CD8-positive, alpha-beta memory T cell (primary cell): ENCODE data around the gene ATP6V1F. TPM values are rescaled to one million over a fixed set of nuclear protein-coding genes. Genes with fewer than 3 reads are reported as not detected.

Source experiments
- CTCF ChIA-PET: fragments of 350-600 bp; sonication (Branson Sonifier 250); formaldehyde crosslinking; loops from one replicate; lab custom pipeline; 2021; ENCODE audit warnings: antibody characterized with exemption; lab: Charles Lee
- POLR2A ChIA-PET: fragments of 350-600 bp; sonication (Branson Sonifier 250); formaldehyde crosslinking; loops from one replicate; lab custom pipeline; 2021; ENCODE audit warnings: antibody characterized with exemption; lab: Charles Lee
- DNase-seq, 5 donors: peaks; one replicate each; pipeline versions ENCODE4 v3.0.0 to v3.0.0-alpha.2; 2020 to 2022; ENCODE audit warnings: mixed read lengths in 1 of 5
- H3K27ac ChIP-seq: one replicate; pipeline ENCODE4 v1.7.0; 2013; ENCODE audit warnings: low read depth, mild to moderate bottlenecking, low read length, moderate library complexity
- H3K27me3 ChIP-seq: 2 replicates; pipeline ENCODE4 v1.7.0; 2013; ENCODE audit warnings: low read length, mild to moderate bottlenecking; ENCODE audit not compliant: insufficient read depth, poor library complexity, severe bottlenecking
- H3K36me3 ChIP-seq: 2 replicates; pipeline ENCODE4 v1.7.0; 2013; ENCODE audit warnings: mild to moderate bottlenecking, low read length, moderate library complexity; ENCODE audit not compliant: insufficient read depth
- H3K4me1 ChIP-seq: 2 replicates; pipeline ENCODE4 v1.7.0; 2013; ENCODE audit warnings: mild to moderate bottlenecking, low read length, moderate library complexity; ENCODE audit not compliant: insufficient read depth
- H3K4me3 ChIP-seq: 2 replicates; pipeline ENCODE4 v1.7.0; 2013; ENCODE audit warnings: mild to moderate bottlenecking, low read length
- H3K9me3 ChIP-seq: 2 replicates; pipeline ENCODE4 v1.7.0; 2013; ENCODE audit warnings: mild to moderate bottlenecking, low read length
- H3K27ac Mint-ChIP-seq, 8 donors: one replicate each; pipeline ENCODE4 v1.8.0; 2020 to 2021; ENCODE audit warnings: mixed read lengths in 8 of 8, mild to moderate bottlenecking in 6 of 8, inconsistent platforms in 3 of 8, moderate library complexity in 3 of 8
- H3K27me3 Mint-ChIP-seq, 2 donors: one replicate each; pipeline ENCODE4 v1.8.0; 2020 to 2021; ENCODE audit warnings: mixed read lengths in 2 of 2, mild to moderate bottlenecking in 1 of 2, moderate library complexity in 1 of 2
- H3K36me3 Mint-ChIP-seq, 3 donors: one replicate each; pipeline ENCODE4 v1.8.0; 2020 to 2021; ENCODE audit warnings: mixed read lengths in 3 of 3, inconsistent platforms in 1 of 3, mild to moderate bottlenecking in 1 of 3
- H3K4me1 Mint-ChIP-seq, 3 donors: one replicate each; pipeline ENCODE4 v1.8.0; 2020 to 2021; ENCODE audit warnings: mixed read lengths in 3 of 3, inconsistent platforms in 1 of 3, mild to moderate bottlenecking in 1 of 3
- H3K4me3 Mint-ChIP-seq, 7 donors: one replicate each; pipeline ENCODE4 v1.8.0; 2020 to 2021; ENCODE audit warnings: mixed read lengths in 7 of 7, mild to moderate bottlenecking in 6 of 7, moderate library complexity in 4 of 7, inconsistent platforms in 2 of 7
- H3K9me3 Mint-ChIP-seq, 5 donors: one replicate each; pipeline ENCODE4 v1.8.0; 2020 to 2022; ENCODE audit warnings: mixed read lengths in 5 of 5, mild to moderate bottlenecking in 3 of 5, moderate library complexity in 2 of 5, inconsistent platforms in 1 of 5
- polyA plus RNA-seq: library from polyadenylated mRNA; unstranded; fragments of 300-500 nt; fragmentation: Illumina TruSeq; gene quantifications from one replicate; pipeline ENCODE4 v1.2.3, GENCODE V29; 2021
- total RNA-seq, 2 experiments: library from RNA; stranded (reverse); gene quantifications; one replicate each; pipeline ENCODE4 v1.2.3, GENCODE V29; 2021

The ATP6V1F gene
- total and polyA plus RNA-seq, 3 experiments from 2014 or later: 145 to 295 (median 147) TPM

DNA sequence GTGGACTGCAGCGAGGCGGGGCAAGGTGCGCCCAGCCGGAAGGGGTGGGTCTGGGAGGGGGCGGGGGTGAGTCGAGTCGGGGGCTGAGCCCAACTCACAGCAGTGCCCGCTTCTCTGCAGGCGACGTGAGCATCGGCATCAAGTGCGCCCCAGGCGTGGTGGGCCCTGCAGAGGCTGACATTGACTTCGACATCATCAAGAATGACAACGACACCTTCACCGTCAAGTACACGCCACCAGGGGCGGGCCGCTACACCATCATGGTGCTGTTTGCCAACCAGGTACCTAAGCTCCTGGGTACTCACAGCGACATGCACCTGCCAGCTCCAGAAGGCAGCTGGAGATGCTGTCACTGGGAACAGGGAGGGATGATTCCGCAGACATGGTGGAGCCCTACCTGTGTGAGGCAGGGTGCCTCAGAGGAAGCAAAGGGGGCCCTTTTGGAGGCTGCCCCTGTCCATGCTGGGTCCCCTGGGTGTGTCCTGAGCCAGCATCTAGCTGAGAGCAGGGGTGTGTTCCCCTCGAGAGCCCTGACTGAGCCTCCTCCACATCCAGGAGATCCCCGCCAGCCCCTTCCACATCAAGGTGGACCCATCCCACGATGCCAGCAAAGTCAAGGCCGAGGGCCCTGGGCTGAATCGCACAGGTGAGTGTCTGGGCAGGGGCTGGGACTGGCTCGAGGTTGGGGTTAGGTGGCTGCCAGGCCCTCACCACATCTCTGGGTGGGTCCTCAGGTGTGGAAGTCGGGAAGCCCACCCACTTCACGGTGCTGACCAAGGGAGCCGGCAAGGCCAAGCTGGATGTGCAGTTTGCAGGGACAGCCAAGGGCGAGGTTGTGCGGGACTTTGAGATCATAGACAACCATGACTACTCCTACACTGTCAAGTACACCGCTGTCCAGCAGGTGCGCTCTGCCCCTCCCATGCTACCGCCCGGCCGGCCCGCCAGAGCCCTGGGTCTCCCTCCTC, 19.7 kb upstream of the ATP6V1F start:
- no peak overlapping the region for H3K4me3 ChIP-seq
- DNase-seq: no peak
- Mint-ChIP-seq H3K4me1 (peaks cover 0 to 1% (median 0%) of the 10 kb centered on the region in 3 donors), H3K9me3 (no peaks in the 10 kb centered on the region), H3K27me3 (no peaks in the 10 kb centered on the region), H3K27ac (no peak overlapping the region), H3K36me3 (no peaks in the 10 kb centered on the region), H3K4me3 (no peak overlapping the region)
- H3K27ac ChIP-seq: no peak overlapping the region
- no peaks in the 10 kb centered on the region for H3K36me3 ChIP-seq
- ChIA-PET CTCF (interaction anchor here (1.3 to 5.0 kb wide), 3 partner anchors 10 to 41 kb away, joined by 3 to 35 read pairs (median 4); no protein-coding TSS in a partner anchor), POLR2A (interaction anchor here (0.6 kb wide), 1 partner anchor 33 kb away, joined by 7 read pairs; no protein-coding TSS in a partner anchor)
- no peaks in the 10 kb centered on the region for H3K4me1 ChIP-seq
- H3K9me3 ChIP-seq: no peaks in the 10 kb centered on the region
- no peaks in the 10 kb centered on the region for H3K27me3 ChIP-seq

DNA sequence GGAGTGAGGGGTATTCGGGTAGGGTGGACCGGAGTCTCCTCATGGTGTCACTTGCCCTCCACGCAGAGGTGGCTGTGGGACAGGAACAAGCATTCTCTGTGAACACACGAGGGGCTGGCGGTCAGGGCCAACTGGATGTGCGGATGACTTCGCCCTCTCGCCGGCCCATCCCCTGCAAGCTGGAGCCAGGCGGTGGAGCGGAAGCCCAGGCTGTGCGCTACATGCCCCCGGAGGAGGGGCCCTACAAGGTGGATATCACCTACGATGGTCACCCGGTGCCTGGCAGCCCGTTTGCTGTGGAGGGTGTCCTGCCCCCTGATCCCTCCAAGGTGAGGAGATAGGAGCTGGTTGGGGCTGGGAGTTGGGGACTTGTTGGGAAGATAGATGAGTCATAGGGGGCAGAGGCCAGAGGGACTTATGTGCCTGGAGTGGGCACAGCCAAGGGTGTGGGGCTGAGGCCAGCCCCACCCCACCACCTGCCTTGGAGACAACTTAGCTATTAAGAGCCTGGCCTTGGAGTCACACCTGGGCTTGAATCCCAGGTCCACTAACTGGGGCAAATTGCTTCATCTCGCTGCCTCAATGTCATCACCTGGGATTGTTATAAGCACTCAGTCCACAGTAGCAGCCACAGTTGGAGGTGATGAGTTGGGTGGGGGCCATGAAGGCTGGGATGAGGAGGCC, 18.6 kb upstream of the ATP6V1F start:
- H3K4me3 Mint-ChIP-seq: no peak overlapping the region
- no peaks in the 10 kb centered on the region for H3K4me1 ChIP-seq
- H3K4me3 ChIP-seq: no peak overlapping the region
- no peak overlapping the region for H3K27ac ChIP-seq
- peaks cover 0 to 1% (median 0%) of the 10 kb centered on the region in 3 donors for H3K4me1 Mint-ChIP-seq
- H3K36me3 ChIP-seq: no peaks in the 10 kb centered on the region
- H3K9me3 Mint-ChIP-seq: no peaks in the 10 kb centered on the region
- no peak overlapping the region for H3K27ac Mint-ChIP-seq
- no peaks in the 10 kb centered on the region for H3K27me3 Mint-ChIP-seq
- POLR2A ChIA-PET: interaction anchor here (0.6 kb wide), 1 partner anchor 32 kb away, joined by 7 read pairs; no protein-coding TSS in a partner anchor
- no peaks in the 10 kb centered on the region for H3K9me3 ChIP-seq
- H3K36me3 Mint-ChIP-seq: no peaks in the 10 kb centered on the region
- DNase-seq: no peak
- CTCF ChIA-PET: interaction anchor here (0.8 to 5.0 kb wide), 2 partner anchors 23 to 40 kb away, joined by 3 to 35 read pairs; no protein-coding TSS in a partner anchor
- H3K27me3 ChIP-seq: no peaks in the 10 kb centered on the region

DNA sequence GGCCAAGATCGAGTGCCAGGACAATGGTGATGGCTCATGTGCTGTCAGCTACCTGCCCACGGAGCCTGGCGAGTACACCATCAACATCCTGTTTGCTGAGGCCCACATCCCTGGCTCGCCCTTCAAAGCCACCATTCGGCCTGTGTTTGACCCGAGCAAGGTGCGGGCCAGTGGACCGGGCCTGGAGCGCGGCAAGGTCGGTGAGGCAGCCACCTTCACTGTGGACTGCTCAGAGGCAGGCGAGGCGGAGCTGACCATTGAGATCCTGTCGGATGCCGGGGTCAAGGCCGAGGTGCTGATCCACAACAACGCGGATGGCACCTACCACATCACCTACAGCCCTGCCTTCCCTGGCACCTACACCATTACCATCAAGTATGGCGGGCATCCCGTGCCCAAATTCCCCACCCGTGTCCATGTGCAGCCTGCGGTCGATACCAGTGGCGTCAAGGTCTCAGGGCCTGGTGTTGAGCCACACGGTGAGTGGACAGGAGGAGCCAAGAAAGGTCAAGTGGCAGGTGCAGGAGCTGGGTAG, 17.8 kb upstream of the ATP6V1F start:
- Histone ChIP-seq H3K4me1 (no peaks in the 10 kb centered on the region), H3K4me3 (no peak overlapping the region), H3K9me3 (no peaks in the 10 kb centered on the region), H3K27me3 (no peaks in the 10 kb centered on the region), H3K27ac (no peak overlapping the region), H3K36me3 (no peaks in the 10 kb centered on the region)
- Mint-ChIP-seq H3K27me3 (no peaks in the 10 kb centered on the region), H3K4me1 (peaks cover 0 to 1% (median 0%) of the 10 kb centered on the region in 3 donors), H3K36me3 (no peaks in the 10 kb centered on the region), H3K9me3 (no peaks in the 10 kb centered on the region), H3K4me3 (no peak overlapping the region), H3K27ac (no peak overlapping the region)
- ChIA-PET POLR2A (no interaction called here), CTCF (interaction anchor here (1.0 to 5.0 kb wide), 2 partner anchors 38 to 39 kb away, joined by 3 to 35 read pairs; no protein-coding TSS in a partner anchor)
- no peak for DNase-seq

DNA sequence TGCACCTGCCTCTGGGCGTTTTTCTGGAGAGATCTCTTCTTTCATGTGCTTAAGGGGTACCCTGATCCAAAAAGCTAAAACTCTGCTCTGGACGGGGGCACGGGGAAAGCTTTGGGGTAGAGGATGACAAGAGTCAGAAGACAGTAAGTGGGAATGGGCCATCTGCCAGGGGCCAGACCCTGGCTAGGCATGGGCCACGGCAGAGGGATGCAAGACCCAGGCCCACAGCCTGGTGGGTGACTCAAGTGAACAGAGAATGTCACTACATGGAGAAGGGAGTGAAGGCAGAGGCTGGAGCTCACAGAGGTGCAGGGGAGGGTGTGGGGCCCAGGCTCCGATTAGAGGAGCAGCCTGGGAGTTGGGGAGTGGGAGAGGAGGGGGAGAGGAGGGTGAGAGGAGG, 17.2 kb upstream of the ATP6V1F start:
- Mint-ChIP-seq H3K27me3 (peaks cover 0 to 2% of the 10 kb centered on the region in 2 donors), H3K27ac (no peak overlapping the region), H3K4me3 (no peak overlapping the region), H3K9me3 (no peaks in the 10 kb centered on the region), H3K36me3 (no peaks in the 10 kb centered on the region), H3K4me1 (peaks cover 0 to 1% (median 0%) of the 10 kb centered on the region in 3 donors)
- H3K4me3 ChIP-seq: no peak overlapping the region
- H3K27me3 ChIP-seq: no peaks in the 10 kb centered on the region
- ChIA-PET CTCF (interaction anchor here (1.0 kb wide), 1 partner anchor 38 kb away, joined by 3 read pairs; no protein-coding TSS in a partner anchor), POLR2A (no interaction called here)
- no peaks in the 10 kb centered on the region for H3K36me3 ChIP-seq
- H3K4me1 ChIP-seq: no peaks in the 10 kb centered on the region
- no peaks in the 10 kb centered on the region for H3K9me3 ChIP-seq
- DNase-seq: no peak
- no peak overlapping the region for H3K27ac ChIP-seq

DNA sequence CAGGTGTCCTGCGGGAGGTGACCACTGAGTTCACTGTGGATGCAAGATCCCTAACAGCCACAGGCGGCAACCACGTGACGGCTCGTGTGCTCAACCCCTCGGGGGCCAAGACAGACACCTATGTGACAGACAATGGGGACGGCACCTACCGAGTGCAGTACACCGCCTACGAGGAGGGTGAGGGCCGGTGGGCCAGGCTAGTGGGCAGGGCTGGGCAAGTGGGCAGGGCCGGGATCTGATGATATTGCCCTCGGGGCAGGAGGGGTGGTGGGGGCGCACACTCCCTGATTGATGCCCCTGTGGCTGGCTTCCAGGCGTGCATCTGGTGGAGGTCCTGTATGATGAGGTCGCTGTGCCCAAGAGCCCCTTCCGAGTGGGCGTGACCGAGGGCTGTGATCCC, 16.7 kb upstream of the ATP6V1F start:
- Histone ChIP-seq H3K4me3 (no peak overlapping the region), H3K27ac (no peak overlapping the region), H3K27me3 (no peaks in the 10 kb centered on the region), H3K9me3 (no peaks in the 10 kb centered on the region), H3K4me1 (no peaks in the 10 kb centered on the region), H3K36me3 (no peaks in the 10 kb centered on the region)
- no peak overlapping the region for H3K27ac Mint-ChIP-seq
- H3K27me3 Mint-ChIP-seq: peaks cover 0 to 2% of the 10 kb centered on the region in 2 donors
- ChIA-PET POLR2A (no interaction called here), CTCF (no interaction called here)
- H3K36me3 Mint-ChIP-seq: no peaks in the 10 kb centered on the region
- peaks cover 0 to 1% (median 0%) of the 10 kb centered on the region in 3 donors for H3K4me1 Mint-ChIP-seq
- H3K9me3 Mint-ChIP-seq: no peaks in the 10 kb centered on the region
- DNase-seq: no peak
- no peak overlapping the region for H3K4me3 Mint-ChIP-seq

DNA sequence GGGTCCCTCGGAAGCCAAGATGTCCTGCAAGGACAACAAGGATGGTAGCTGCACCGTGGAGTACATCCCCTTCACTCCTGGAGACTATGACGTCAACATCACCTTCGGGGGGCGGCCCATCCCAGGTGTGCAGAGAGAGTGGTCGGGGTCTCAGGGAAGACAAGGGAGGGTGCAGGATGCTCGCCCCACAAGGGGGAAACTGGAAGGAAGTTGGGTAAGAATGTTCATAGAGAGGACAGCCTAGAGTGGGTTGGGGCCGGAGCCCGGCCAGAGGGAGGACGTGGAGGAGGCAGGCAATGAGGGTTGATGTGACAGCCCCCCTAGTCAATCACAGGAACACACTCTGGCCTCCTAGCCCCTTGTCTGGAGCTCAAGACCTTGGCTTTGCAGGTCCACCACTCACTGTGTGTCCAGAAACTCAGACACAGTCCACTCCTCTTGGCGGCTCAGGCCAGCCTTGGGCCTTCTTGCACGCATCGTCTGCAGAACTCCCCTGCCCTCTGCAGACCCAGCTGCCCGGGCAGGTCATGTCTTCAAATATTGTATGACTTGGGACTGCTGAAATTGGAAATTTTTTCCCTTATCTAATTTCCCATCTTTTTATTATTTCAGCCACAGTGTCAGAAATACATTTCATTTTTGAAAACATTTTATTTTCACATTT, 15.7 kb upstream of the ATP6V1F start:
- POLR2A ChIA-PET: no interaction called here
- Histone ChIP-seq H3K27me3 (no peaks in the 10 kb centered on the region), H3K9me3 (no peaks in the 10 kb centered on the region), H3K4me3 (no peak overlapping the region), H3K36me3 (no peaks in the 10 kb centered on the region), H3K4me1 (no peaks in the 10 kb centered on the region), H3K27ac (no peak overlapping the region)
- CTCF ChIA-PET: interaction anchor here (1.3 kb wide), 1 partner anchor 16 kb away, joined by 4 read pairs; the partner anchor contains the start of gene ATP6V1F
- Mint-ChIP-seq H3K36me3 (no peaks in the 10 kb centered on the region), H3K4me1 (peaks cover 0 to 1% (median 0%) of the 10 kb centered on the region in 3 donors), H3K27ac (peak overlapping the region in 1 of 8 donors; percentile 58), H3K27me3 (peaks cover 0 to 2% of the 10 kb centered on the region in 2 donors), H3K4me3 (no peak overlapping the region), H3K9me3 (no peaks in the 10 kb centered on the region)
- no peak for DNase-seq

DNA sequence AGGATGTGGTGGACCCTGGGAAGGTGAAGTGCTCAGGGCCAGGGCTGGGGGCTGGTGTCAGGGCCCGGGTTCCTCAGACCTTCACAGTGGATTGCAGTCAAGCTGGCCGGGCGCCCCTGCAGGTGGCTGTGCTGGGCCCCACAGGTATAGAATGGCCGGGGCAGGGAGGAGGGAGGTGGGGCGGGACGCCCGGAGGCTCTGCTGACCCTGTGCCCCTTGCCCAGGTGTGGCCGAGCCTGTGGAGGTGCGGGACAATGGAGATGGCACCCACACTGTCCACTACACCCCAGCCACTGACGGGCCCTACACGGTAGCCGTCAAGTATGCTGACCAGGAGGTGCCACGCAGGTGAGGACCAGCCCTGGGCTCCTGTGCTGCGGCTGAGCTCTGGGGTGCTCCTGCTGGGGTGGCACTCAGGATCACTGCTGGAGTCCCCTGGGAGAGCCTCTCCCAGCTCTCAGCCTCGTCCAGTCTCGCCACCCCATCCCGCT, 14.9 kb upstream of the ATP6V1F start:
- Mint-ChIP-seq H3K4me1 (no peaks in the 10 kb centered on the region), H3K9me3 (no peaks in the 10 kb centered on the region), H3K36me3 (no peaks in the 10 kb centered on the region), H3K27ac (no peak overlapping the region), H3K4me3 (no peak overlapping the region), H3K27me3 (peaks cover 0 to 2% of the 10 kb centered on the region in 2 donors)
- H3K36me3 ChIP-seq: no peaks in the 10 kb centered on the region
- DNase-seq: no peak
- no peak overlapping the region for H3K4me3 ChIP-seq
- POLR2A ChIA-PET: no interaction called here
- no peaks in the 10 kb centered on the region for H3K4me1 ChIP-seq
- CTCF ChIA-PET: interaction anchor here (1.3 kb wide), 1 partner anchor 15 kb away, joined by 4 read pairs; the partner anchor contains the start of gene ATP6V1F
- H3K27ac ChIP-seq: no peak overlapping the region
- H3K27me3 ChIP-seq: no peaks in the 10 kb centered on the region
- no peaks in the 10 kb centered on the region for H3K9me3 ChIP-seq
